CD4-positive, alpha-beta T cell (primary cell): Measurements from ENCODE around the gene LAMA3. TPM values are rescaled to one million over a fixed set of nuclear protein-coding genes. Genes with fewer than 3 reads are reported as not detected.

ENCODE experiments used
- ATAC-seq: fragments of 200-7000 bp; cut with Tn5 transposase; one replicate; pipeline ENCODE4 v1.10.0; 2022; ENCODE audit warnings: mild to moderate bottlenecking; ENCODE audit not compliant: poor library complexity
- CTCF ChIA-PET: fragments of 350-600 bp; sonication (Branson Sonifier 250); formaldehyde crosslinking; loops from one replicate; lab custom pipeline; 2021; ENCODE audit warnings: antibody characterized with exemption, inconsistent platforms; lab: Charles Lee
- POLR2A ChIA-PET: fragments of 350-600 bp; sonication (Branson Sonifier 250); formaldehyde crosslinking; loops from one replicate; lab custom pipeline; 2021; ENCODE audit warnings: antibody characterized with exemption, inconsistent platforms; lab: Charles Lee
- DNase-seq, 14 experiments: peaks; one replicate each; pipeline ENCODE4 v3.0.0-alpha.2; 2013 to 2020; ENCODE audit warnings: mixed read lengths in 2 of 14
- H3K27ac ChIP-seq, 2 donors: one replicate each; pipeline versions ENCODE4 v1.5.1 to v1.7.0; 2013; ENCODE audit warnings: low read length in 2 of 2, low read depth in 1 of 2, mild to moderate bottlenecking in 1 of 2
- H3K27me3 ChIP-seq, 2 experiments: 1 replicate in 1 of 2; 2 replicates in 1 of 2; pipeline versions ENCODE4 v1.6.1 to v1.7.0; 2013; ENCODE audit warnings: low read length in 2 of 2, control low read depth in 1 of 2, mild to moderate bottlenecking in 1 of 2, moderate library complexity in 1 of 2; ENCODE audit not compliant: insufficient read depth in 2 of 2, control insufficient read depth in 1 of 2
- H3K36me3 ChIP-seq: one replicate; pipeline ENCODE4 v1.6.1; 2013; ENCODE audit warnings: low read length, control low read depth; ENCODE audit not compliant: insufficient read depth
- H3K4me1 ChIP-seq: one replicate; pipeline ENCODE4 v1.6.1; 2013; ENCODE audit warnings: low read length, control low read depth; ENCODE audit not compliant: insufficient read depth
- H3K4me3 ChIP-seq: one replicate; pipeline ENCODE4 v1.5.1; 2013; ENCODE audit warnings: mild to moderate bottlenecking, low read length, moderate library complexity
- H3K9me3 ChIP-seq, 2 experiments: 1 replicate in 1 of 2; 2 replicates in 1 of 2; pipeline versions ENCODE4 v1.6.1 to v1.7.0; 2013; ENCODE audit warnings: low read length in 2 of 2, mild to moderate bottlenecking in 2 of 2, control low read depth in 1 of 2, moderate library complexity in 1 of 2; ENCODE audit not compliant: control insufficient read depth in 1 of 2, insufficient read depth in 1 of 2
- H3K27ac Mint-ChIP-seq: one replicate; pipeline ENCODE4 v1.8.0; 2020; ENCODE audit warnings: mixed read lengths
- H3K27me3 Mint-ChIP-seq: one replicate; pipeline ENCODE4 v1.8.0; 2021; ENCODE audit warnings: mixed read lengths
- H3K36me3 Mint-ChIP-seq: one replicate; pipeline ENCODE4 v1.8.0; 2021; ENCODE audit warnings: low read depth, mixed read lengths
- H3K4me1 Mint-ChIP-seq: one replicate; pipeline ENCODE4 v1.8.0; 2021; ENCODE audit warnings: low read depth, mixed read lengths
- H3K4me3 Mint-ChIP-seq: one replicate; pipeline ENCODE4 v1.8.0; 2020; ENCODE audit warnings: mild to moderate bottlenecking, mixed read lengths
- H3K9me3 Mint-ChIP-seq: one replicate; pipeline ENCODE4 v1.8.0; 2020; ENCODE audit warnings: mixed read lengths
- intact Hi-C, 2 experiments: fragments of 100-400 bp; cut with DNase I in 1 of 2; cut with micrococcal nuclease in 1 of 2; formaldehyde crosslinking; loops; one replicate each; pipeline versions ENCODE4 v1.15.1 to v1.9.0; 2023 to 2025; cut with DNase I, micrococcal nuclease
- total RNA-seq, 174 experiments: library from RNA in 2 of 174; stranded (reverse) in 2 of 174; gene quantifications; one replicate each; pipeline ENCODE4 v1.2.3 and lab custom pipeline; 2021 to 2026
- TF ChIP-seq, protein P1 (sequence below): fragments of 200-600 bp; IDR thresholded peaks from one replicate; pipeline ENCODE4 v1.8.0; 2022; ENCODE audit warnings: antibody characterized with exemption, mild to moderate bottlenecking

The LAMA3 gene
- total RNA-seq, 2 experiments from 2014 or later, result 0.19 TPM; not detected in 1

DNA sequence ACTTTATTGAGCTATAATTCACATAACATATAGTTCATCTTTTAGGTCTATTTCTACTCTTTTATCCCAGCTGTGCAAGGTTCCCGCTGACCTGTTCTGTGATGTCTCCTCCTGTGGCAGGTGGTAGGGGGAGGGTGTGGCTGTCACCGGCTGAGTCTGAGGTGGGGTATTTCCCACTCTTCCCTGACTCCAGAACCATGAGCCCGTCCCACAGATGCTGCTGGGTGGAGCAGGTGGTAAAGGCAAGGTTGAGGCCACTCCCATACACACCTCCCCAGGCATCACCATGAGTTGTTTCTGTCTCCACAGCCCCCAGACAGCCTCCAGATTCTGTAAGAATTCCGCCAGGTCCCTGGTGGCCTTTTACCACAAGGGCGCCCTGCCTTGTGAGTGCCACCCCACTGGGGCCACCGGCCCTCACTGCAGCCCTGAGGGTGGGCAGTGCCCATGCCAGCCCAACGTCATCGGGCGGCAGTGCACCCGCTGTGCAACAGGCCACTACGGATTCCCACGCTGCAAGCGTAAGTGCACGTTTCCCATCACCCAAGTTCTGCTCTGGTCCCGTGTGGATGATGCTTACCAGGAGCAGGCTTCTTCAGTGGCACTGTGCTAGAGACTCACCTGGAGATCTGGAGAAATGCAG, 156.9 kb downstream of the LAMA3 start:
- Mint-ChIP-seq H3K4me1 (no peaks in the 10 kb centered on the region), H3K27ac (no peak overlapping the region), H3K9me3 (no peaks in the 10 kb centered on the region), H3K4me3 (no peak overlapping the region), H3K36me3 (no peaks in the 10 kb centered on the region), H3K27me3 (no peaks in the 10 kb centered on the region)
- CTCF ChIA-PET, result no interaction called here
- Histone ChIP-seq H3K9me3 (no peaks in the 10 kb centered on the region), H3K4me1 (no peaks in the 10 kb centered on the region), H3K27me3 (no peaks in the 10 kb centered on the region), H3K36me3 (no peaks in the 10 kb centered on the region), H3K4me3 (no peak overlapping the region), H3K27ac (no peak overlapping the region)
- intact Hi-C loops, result no loop called here
- TF ChIP-seq, protein P1, sequence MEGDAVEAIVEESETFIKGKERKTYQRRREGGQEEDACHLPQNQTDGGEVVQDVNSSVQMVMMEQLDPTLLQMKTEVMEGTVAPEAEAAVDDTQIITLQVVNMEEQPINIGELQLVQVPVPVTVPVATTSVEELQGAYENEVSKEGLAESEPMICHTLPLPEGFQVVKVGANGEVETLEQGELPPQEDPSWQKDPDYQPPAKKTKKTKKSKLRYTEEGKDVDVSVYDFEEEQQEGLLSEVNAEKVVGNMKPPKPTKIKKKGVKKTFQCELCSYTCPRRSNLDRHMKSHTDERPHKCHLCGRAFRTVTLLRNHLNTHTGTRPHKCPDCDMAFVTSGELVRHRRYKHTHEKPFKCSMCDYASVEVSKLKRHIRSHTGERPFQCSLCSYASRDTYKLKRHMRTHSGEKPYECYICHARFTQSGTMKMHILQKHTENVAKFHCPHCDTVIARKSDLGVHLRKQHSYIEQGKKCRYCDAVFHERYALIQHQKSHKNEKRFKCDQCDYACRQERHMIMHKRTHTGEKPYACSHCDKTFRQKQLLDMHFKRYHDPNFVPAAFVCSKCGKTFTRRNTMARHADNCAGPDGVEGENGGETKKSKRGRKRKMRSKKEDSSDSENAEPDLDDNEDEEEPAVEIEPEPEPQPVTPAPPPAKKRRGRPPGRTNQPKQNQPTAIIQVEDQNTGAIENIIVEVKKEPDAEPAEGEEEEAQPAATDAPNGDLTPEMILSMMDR, result no peak
- POLR2A ChIA-PET, result no interaction called here
- ATAC-seq, result no peak
- DNase-seq, result no peak

DNA sequence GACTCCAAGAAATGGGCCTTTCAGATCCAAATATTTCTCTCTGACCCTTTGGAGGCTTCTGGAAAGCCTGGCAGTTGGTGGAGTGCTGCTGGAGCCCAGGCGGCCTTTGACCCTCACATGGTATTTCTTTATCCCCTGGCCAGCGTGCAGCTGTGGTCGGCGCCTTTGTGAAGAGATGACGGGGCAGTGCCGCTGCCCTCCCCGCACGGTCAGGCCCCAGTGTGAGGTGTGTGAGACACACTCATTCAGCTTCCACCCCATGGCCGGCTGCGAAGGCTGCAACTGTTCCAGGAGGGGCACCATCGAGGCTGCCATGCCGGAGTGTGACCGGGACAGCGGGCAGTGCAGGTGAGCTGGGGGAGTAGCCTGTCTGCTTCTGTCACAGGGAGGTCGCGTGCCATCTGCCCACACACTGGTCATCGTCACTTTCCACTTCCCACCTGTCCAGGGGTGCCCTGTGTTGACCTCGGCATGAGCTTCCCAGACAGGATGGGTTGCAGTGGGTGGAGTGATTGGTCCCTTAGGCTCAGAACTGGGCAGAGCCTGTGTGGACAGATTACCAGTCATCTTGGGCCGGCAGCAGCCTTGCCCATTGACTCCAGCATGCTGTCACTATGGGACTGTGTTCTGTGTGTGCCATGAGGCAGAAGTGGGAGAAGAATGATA, 158.2 kb downstream of the LAMA3 start:
- no peaks in the 10 kb centered on the region for H3K4me1 ChIP-seq
- intact Hi-C loops, result no loop called here
- Mint-ChIP-seq H3K9me3 (no peaks in the 10 kb centered on the region), H3K27ac (no peak overlapping the region), H3K4me3 (no peak overlapping the region), H3K36me3 (no peaks in the 10 kb centered on the region), H3K27me3 (no peaks in the 10 kb centered on the region), H3K4me1 (peaks cover 8% of the 10 kb centered on the region)
- CTCF ChIA-PET, result no interaction called here
- TF ChIP-seq, protein P1, result no peak
- no peak overlapping the region for H3K4me3 ChIP-seq
- no peaks in the 10 kb centered on the region for H3K27me3 ChIP-seq
- H3K27ac ChIP-seq, result no peak overlapping the region
- no peaks in the 10 kb centered on the region for H3K9me3 ChIP-seq
- H3K36me3 ChIP-seq, result no peaks in the 10 kb centered on the region
- POLR2A ChIA-PET, result no interaction called here
- no peak for DNase-seq
- no peak for ATAC-seq

DNA sequence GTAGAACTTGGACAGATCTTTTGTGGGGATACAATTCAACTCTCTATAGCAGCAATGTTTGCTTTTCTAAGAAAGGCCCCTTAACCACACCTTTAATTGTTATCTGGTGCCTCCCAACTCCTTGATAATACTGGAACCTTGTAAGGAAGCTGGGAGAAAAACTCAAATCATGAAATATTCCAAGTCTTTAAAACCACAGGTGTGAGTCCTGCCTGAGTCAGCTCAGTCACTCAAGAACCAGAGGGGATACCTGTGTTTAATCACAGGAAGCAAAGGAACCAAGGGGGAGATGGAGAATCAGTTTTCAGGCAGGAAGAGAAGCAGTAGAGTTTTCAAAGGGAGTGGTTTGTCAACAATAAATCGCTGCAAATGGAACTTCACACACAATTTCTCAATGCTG, 159.9 kb downstream of the LAMA3 start:
- ChIA-PET CTCF (no interaction called here), POLR2A (no interaction called here)
- intact Hi-C loops, result no loop called here
- DNase-seq (no peak), ATAC-seq (no peak)
- H3K9me3 Mint-ChIP-seq, result no peaks in the 10 kb centered on the region
- peaks cover 13% of the 10 kb centered on the region for H3K4me1 Mint-ChIP-seq
- no peaks in the 10 kb centered on the region for H3K27me3 Mint-ChIP-seq
- no peak overlapping the region for H3K27ac Mint-ChIP-seq
- Histone ChIP-seq H3K36me3 (no peaks in the 10 kb centered on the region), H3K9me3 (no peaks in the 10 kb centered on the region), H3K27ac (no peak overlapping the region), H3K4me1 (no peaks in the 10 kb centered on the region), H3K4me3 (no peak overlapping the region), H3K27me3 (no peaks in the 10 kb centered on the region)
- H3K4me3 Mint-ChIP-seq, result no peak overlapping the region
- TF ChIP-seq, protein P1, result no peak
- H3K36me3 Mint-ChIP-seq, result no peaks in the 10 kb centered on the region
